GM10248 (cell line): ENCODE data around the gene ANKRD37.

Experiments
- CTCF ChIA-PET: fragments of 300-600 bp; sonication (Branson Sonifier 250); formaldehyde crosslinking; extraction: SDS; loops from one replicate; lab custom pipeline; 2021; ENCODE audit warnings: antibody characterized with exemption; lab: Yijun Ruan, JAX
- POLR2A ChIA-PET: fragments of 350-650 bp; sonication (Branson Sonifier 250); formaldehyde crosslinking; extraction: SDS; loops from one replicate; lab custom pipeline; 2020; ENCODE audit warnings: antibody characterized with exemption; lab: Yijun Ruan, JAX
- DNase-seq: peaks from one replicate; pipeline ENCODE4 v3.0.0; 2012; ENCODE audit errors: extremely low spot score
- CTCF ChIP-seq: IDR thresholded peaks from 2 replicates; pipeline ENCODE4 v1.5.1; 2012; ENCODE audit warnings: mild to moderate bottlenecking, low read depth; ENCODE audit errors: extremely low read depth, missing control alignments, control extremely low read depth

ANKRD37 gene

GRCh38 chr4:185378264-185378663 lies 18.4 kb upstream of the ANKRD37 start:
- CTCF ChIA-PET: interaction anchor here (1.1 to 1.6 kb wide), 3 partner anchors 10 to 220 kb away, joined by 3 to 4 read pairs (median 3); no protein-coding TSS in a partner anchor

GRCh38 chr4:185379326-185380295 lies 17.0 kb upstream of the ANKRD37 start:
- DNase-seq: no peak
- CTCF ChIA-PET: interaction anchor here (0.7 to 1.6 kb wide), 7 partner anchors 13 to 658 kb away, joined by 3 to 4 read pairs (median 3); partner anchors contain the start of gene ANKRD37
- no peak for TF ChIP-seq CTCF
- POLR2A ChIA-PET: no interaction called here

More at GRCh38 chr4:185378264-185378663, 18.4 kb upstream of the ANKRD37 start:
- POLR2A ChIA-PET: no interaction called here
- TF ChIP-seq CTCF: no peak
- no peak for DNase-seq

- no peak for TF ChIP-seq CTCF
- ChIA-PET CTCF (interaction anchor here (0.7 to 1.6 kb wide), 5 partner anchors 12 to 216 kb away, joined by 3 to 4 read pairs (median 3); partner anchors contain the start of gene ANKRD37), POLR2A (no interaction called here)
- no peak for DNase-seq
These were observed 16.3 kb upstream of the ANKRD37 start for GRCh38 chr4:185380320-185380719.

GRCh38 chr4:185381288-185382196 lies 15.1 kb upstream of the ANKRD37 start:
- DNase-seq: no peak
- TF ChIP-seq CTCF: no peak
- ChIA-PET CTCF (interaction anchor here (1.3 kb wide), 2 partner anchors 15 to 215 kb away, joined by 3 to 4 read pairs; partner anchors contain the start of gene ANKRD37), POLR2A (no interaction called here)

- CTCF ChIA-PET: no interaction called here
These were observed 13.9 kb upstream of the ANKRD37 start for GRCh38 chr4:185382754-185383153.

More at GRCh38 chr4:185382754-185383153, 13.9 kb upstream of the ANKRD37 start:
- DNase-seq: no peak
- no peak for TF ChIP-seq CTCF
- POLR2A ChIA-PET: no interaction called here
